HG02763 (cell line): Measurements from ENCODE around the gene FAM167B.

Source experiments
- ATAC-seq: cut with Tn5 transposase; IDR thresholded peaks from one replicate; pipeline ENCODE4 v1.9.1; 2021; ENCODE audit warnings: mild to moderate bottlenecking, moderate library complexity; ENCODE audit not compliant: unreplicated experiment

Gene FAM167B

DNA sequence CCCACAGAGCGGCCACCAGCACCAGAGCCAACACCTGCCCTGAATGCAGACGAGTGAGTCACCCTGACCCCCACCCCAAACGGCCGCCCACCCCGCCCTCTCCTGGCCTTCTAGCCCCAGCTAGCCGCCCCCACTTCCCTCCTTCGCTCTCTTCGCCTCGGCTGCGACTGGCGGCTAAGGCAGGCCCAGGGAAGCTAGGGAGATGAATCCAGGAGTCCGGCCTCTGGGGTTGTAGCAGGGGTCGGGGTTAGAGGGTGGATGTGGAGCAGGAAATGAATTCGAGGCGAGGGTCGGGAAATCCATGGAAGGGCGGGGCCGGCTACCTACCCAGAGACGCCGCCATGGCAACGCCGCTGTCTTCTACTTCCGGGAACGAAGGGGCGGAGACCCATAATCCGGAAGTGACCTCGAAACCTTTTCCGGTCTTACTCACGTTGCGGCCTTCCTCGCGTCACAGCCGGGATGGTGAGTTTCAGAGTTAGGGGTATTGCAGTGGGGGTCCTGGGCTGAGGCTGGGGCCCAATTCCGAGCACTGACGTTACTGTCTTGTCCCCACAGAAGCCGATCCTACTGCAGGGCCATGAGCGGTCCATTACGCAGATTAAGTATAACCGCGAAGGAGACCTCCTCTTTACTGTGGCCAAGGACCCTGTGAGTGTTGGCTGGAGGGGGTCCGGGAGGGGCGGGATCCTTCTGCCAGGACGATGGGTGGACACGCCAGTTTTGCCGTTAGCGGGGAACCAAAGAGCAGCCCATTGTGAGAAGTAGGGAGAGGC is 24.9 kb upstream of the FAM167B start, which contains the start of the genes EIF3I and TMEM234:
EIF3I (plus strand) TSS at position 428 of the 776 bp plus-strand sequence; CDS start at position 463, 35 bp downstream.
TMEM234 (minus strand) TSS at position 374 of the 776 bp plus-strand sequence; CDS start at position 343, 31 bp downstream.
- peak; percentile 82 for ATAC-seq

DNA sequence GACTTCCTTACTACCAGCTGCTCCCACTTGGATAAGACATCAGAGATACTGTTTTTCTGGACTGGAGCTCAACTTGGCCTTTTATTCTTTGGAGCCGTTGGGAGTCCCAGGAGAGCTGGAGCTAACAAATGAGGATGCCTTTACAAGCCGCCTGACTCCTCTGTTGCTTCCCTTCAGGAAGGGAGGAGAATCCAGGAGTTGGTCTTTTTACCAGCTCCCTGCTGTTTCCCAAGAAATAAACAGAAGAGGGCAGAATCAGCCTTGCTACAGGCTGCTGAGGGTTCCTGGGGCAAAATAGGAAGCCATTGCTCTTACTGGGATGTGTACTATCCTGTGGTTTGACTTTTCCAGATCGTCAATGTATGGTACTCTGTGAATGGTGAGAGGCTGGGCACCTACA is 23.3 kb upstream of the FAM167B start:
- no peak for ATAC-seq

DNA sequence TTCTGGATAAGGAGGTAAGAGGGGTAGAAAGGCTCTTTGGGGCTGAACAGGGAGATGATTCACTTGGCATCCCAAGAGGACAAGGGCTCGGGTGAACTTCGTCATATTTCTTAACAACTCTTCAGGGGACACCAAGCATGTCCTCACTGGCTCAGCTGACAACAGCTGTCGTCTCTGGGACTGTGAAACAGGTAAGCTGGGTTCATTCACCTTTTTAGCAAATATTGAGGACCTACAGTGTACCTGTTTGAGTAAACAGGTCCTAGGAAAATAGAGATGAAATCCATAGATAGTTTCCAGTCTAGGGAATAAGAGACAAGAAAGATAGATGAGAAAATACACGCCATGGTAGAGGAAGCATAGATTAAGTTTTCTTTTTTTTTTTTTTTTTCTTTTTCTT is 22.7 kb upstream of the FAM167B start:
- ATAC-seq: no peak

DNA sequence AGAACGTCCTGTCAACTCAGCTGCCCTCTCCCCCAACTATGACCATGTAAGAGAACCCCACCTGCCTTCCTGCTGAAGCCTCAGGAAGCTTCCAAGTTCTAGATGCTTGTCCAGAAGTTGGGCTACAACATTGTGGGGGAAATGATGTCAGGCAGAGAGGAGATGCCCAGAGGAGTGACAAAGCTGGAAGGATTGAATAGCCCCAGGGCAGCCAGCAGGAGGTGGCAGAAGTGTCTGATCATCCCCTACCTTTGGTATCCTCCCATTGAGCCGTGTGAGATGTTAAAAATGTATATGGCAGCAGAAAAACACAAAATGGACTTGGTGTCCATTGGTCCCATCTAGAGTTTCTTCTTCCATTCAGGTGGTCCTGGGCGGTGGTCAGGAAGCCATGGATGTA is 18.3 kb upstream of the FAM167B start:
- ATAC-seq: no peak

DNA sequence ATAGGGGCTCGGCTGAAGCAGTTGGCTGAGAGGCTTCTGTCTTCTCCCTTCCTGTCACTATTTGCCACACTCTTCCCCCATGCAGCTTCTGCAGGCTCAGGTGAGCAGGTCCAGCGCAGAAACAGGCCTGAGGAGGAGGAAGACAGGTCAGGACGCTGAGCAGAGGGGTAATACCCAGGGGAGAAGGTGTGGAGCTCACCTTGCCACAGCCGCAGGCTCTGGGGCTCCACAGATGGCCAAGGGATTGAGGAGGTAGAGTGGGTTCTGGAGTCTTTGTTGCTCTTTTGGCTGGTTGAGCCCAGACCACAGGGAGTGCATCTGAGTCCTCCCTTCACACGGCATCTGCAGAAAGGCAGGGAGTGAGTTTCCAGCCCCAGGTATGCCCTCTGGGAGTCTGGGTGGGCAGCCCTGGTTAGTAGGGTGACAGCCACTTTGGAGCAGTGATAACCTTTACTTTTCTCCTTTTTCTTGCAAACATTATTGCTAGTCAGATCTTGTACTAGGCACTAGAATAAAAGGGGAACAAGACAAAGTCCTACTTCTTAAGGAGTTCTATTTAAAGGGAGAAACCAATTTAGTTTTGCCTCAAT is 15.1 kb upstream of the FAM167B start:
- ATAC-seq: no peak

DNA sequence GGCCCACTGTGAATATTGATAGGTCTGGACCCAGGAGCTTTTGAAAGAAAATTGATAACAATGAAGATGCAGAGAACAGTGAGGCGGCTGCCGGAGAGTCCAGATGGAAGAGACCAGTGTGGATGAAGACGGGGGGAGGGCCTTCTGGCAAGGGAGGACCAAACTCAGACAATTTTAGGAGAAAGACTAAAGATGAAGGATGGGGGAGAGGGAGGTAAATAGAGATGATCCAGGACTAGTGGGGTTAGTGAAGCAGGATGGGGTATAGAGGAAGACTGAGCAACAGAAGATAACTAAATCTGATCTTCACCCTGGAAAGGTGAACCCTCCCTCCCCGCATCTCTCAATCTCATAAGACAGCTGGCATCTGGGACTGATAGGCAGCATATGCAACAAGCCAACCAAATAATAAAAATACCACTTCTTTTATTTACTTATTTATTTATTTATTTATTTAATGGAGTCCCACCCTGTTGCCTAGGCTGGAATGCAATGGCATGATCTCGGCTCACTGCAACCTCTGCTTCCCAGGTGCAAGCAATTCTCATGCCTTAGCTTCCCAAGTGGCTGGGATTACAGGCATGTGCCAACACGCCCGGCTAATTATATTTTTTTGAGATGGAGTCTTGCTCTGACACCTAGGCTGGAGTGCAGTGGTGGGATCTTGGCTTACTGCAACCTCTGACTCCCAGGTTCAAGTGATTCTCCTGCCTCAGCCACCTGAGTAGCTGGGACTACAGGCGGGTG is 14.3 kb upstream of the FAM167B start:
- ATAC-seq: no peak

DNA sequence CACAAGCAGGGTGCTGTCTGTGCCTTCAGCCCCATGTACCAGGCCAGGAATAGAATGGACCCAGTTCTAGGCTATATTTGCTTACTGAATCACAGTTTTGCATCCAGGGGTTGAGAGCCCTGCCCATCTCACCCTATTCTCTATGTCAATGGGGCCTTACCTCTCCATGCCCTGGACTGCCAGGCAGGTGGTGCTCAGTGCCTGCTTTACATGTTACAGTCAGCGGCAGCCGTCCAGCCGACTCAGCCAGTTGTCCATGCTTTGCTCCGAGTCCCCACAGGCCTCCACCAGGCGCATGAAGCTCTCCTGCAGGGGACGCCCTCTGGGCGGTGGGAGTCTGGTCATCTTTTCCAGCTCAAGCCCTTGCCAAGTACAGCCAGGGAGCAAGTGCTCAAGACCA is 12.2 kb upstream of the FAM167B start:
- ATAC-seq: no peak

DNA sequence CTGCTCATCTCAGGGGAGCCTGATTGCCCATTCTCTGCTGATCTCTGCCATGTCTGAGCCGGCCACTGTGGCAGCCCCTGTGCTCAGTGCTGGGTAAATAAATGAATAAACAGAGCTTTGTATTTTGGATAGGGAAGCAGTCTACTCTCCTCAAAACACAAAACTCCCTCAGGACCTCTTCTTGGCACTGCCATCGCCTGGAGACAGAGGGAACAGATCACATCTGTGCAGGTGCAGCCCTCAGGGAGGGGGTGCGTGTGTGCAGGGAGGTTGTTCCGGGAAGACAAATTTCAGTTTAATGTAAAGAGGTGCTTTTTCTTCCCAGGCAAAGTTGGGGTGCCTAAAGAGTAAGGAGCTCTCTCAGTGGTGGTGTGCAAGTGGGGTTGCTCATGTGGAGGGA is 7.7 kb upstream of the FAM167B start:
- ATAC-seq: no peak

DNA sequence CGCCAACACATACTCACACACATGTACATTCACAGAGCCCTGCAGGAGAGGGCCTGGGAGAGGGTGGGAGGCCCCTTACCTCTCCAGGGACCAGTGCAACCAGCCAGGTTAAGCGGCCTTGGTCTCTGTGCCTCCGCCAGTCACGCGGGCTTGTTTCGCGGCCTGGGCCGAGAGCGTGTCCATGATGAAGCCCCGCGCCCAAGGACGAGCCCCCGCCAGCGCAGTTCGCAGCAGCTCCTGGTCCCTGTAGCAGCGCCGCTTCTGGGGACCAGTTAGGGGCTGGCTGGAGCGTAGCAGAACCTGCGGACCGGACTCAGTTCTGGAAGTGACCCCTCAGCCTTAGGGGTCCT is 7.3 kb upstream of the FAM167B start:
- no peak for ATAC-seq

DNA sequence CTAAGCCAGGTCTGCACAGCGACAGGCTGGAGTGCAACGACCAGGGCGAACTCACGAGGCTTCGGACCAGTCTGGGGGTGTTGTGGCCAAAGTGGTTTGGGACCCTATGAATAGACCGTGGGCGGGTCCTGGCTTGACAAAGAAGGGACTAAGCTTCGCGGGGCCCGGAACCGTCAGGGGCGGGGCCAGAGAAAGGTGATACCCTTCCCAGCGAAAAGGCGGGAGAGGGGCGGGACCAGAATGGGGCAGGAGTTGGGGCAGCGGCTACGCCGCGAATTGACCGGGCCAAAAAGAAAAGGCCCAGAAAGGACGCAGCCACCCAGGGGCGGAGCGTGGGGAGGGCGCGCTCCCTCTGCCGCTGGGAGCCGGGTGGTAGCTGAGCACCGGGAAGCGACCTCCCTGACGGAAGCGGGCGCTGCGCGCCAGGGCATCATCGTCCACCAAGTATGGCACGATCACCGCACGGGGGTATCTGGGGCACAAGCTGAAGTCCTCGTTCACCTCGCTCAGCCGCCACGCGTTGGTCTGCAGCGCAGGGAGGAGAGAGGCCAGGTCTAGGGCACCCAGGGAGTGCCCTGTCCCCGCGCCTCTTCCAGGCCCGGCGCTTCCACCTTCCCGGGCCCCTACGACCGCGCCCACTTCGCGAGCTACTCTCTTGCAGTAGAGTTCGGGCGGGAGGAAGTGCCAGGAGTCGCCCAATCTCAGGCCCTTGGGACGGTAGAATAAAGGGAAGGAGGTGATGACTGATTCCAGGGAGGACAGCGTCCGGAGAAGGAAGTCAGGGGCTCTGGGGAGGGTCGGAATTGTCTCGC is 6.7 kb upstream of the FAM167B start:
- no peak for ATAC-seq

DNA sequence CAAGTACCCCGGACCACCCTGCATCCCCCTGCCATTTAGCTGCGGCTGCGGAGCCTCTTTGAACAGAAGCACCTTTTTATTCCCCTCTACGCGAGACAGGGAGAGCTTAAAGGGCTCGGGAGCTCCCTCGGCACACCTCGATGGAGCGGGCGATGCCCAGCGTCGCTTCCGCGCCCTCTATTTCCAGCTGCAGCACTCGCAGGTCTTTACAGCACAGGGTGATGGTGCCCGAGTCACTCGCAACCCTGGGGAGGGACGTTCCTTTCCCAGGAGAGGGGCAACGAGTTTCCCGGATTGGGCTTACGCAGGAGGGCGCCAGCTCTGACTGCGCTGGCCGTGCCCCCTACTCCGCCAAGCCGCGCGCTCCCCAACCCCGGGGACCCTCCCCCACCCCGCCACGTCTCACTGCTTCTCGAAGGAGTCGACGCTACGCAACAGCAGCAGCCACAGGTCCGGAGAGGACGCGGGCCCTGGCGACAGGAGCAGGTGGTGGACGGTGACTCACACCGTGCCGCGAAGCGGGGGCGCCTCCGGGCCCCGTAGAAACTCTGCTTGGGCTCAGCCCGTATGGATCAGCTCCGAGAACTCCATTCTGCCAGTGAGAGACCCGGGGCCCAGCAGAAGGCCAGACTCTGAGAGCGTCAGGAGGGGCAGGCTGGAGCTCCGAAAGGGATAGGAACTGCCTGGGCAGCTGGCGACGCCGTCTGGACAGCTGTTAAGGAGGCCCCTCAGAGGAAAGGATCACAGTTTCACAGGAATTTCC is 5.8 kb upstream of the FAM167B start:
- ATAC-seq: no peak

DNA sequence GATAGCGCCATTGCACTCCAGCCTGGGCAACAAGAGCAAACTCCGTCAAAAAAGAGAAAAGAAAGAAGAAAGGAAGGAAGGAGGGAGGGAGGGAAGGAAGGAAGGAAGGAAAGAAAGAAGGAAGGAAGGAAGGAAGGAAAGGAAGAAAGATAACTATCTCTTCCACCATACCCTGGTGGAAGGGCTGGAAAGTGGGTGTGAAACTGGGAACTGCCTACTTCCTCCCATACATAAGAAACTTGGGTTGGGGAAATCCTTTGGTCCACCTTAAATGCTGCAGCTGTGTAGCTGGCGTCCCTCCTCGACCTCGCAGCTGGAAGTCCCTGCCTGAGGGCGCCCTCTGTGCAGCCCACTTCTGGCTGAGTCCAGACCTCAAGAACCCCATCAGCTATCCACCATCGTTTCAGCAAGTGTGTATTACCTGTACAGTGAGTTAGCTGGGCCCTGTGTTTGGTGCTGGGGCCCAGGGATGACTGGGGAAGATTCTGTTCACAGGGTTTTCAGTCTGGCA is 4.6 kb upstream of the FAM167B start:
- ATAC-seq: no peak

DNA sequence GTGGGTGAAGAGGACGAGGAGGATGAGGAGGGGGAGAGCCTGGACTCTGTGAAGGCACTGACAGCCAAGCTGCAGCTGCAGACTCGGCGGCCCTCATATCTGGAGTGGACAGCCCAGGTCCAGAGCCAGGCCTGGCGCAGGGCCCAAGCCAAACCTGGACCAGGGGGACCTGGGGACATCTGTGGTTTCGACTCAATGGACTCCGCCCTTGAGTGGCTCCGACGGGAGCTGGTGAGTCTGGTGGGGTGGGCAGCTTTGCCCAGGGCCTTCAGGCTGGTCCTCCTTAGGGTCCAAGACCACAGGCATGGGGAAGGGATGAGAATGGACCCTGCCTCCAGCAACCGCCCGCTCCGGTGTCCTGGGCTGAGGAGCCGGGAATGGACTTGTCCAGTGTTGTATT is 430 bp downstream of the FAM167B start:
- no peak for ATAC-seq

DNA sequence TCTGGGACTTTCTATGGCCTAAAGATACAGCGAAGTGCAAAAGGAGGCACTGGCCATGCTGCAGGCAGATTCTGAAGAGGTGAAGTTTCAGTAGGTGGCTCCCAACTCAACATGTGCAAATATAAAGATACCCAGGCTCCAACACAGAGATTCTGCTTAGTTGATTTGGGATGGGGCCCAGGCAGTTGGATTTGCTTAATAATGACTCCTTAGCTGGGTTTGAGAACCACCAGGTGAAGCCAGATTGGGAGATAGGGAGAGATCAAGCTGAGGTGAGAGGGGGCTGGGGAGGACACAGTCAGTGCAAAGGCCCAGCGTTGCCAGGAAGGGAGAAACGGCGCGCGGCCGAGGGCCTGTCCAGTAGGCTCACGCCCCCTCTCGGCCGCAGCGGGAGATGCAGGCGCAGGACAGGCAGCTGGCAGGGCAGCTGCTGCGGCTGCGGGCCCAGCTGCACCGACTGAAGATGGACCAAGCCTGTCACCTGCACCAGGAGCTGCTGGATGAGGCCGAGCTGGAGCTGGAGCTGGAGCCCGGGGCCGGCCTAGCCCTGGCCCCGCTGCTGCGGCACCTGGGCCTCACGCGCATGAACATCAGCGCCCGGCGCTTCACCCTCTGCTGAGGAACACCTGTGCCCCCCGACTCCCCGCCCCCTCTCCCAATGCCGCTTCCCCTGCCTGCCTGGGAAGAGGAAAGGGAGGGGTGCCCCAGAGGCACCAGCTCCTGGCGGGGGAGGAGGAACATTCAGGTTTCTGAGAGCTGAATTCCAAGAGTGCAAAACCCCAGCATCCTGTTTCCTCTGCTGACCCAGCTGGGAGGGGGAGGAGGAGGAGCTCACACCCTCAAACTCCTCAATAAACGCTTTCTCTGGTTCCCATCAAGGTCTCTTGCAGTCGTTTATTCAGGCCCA is 1.2 kb downstream of the FAM167B start:
- ATAC-seq: no peak

DNA sequence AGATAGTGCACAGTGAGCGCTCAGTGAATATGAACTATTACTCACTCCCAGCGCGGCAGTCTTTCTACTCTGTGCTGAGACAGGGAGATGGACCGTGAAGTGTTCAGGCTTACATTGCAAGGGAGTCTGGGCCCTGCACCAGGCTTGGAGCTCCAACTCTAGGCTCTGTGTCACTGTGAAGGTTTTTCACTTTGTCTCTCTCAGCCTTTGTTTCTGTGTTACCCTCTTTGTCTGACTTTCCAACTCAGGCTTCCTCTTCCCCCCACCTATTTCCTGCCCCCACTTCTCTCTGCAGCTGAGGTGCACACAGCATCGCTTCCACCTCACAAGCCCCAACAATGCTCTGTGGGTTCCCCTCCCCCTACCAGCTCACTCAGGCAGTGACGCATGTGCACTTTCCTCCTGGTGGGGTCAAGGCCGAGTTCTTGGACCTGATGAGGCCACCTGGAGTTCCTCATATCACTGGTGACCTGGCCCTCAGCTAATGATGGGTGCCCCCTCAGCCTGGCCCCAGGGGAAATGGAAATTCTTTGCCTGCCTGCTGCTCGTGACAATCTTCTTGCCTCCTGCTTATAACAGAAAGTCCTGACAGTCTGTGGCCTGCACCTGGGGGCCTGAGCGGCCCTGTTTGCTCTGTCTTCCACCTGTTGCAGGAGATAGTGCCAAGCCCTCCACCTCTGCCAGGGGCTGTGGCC is 3.0 kb downstream of the FAM167B start:
- peak; percentile 62 for ATAC-seq

DNA sequence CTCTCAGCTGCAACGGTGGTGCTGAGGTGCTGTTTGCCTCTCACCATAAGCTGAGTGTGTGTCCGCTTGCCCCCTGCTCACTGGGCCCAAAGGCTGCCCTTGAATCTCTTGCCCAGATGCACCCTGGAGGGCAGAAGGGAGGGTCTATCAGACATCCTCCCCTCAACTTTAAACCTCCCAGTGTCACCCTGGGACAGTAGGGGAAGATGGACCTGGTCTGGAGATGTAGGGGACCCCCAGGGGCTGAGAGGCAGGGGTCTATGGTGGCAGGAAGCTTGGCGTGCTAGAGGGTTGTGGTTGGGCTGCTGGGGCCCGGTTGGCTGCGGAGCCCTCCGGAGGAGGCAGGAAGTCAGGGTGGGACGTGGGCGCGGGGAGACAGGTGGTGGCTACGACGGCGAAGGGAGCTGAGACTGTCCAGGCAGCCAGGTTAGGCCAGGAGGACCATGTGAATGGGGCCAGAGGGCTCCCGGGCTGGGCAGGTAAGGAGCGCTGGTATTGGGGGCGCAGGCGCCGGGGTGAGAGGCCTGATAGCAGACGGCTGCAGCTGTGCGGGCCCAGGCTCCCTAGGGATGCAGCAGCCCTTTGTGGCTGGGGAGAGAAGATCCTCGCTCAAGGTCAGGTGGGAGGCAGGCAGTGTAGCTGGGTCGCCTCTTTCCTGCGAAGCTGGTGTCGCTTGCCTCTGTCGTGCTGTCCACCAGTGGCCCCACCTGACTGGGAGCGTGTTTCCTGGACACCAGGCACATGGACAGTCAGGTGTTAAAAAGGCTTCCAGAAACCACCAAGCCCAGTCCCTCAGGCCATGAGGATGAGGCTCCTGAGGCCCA is 4.1 kb downstream of the FAM167B start, which contains the start of gene LCK:
LCK (plus strand) TSS at position 373 of the 824 bp plus-strand sequence. CDS start 23,065 bp downstream, outside the sequence.
- no peak for ATAC-seq
